Body of pancreas (tissue), 4 donors: Measurements from ENCODE around the gene PNMT.

Source experiments
- POLR2A ChIP-seq, 3 donors: fragments of 450-650 bp; IDR thresholded peaks; one replicate each; pipeline ENCODE4 v1.6.1; 2016; ENCODE audit warnings: antibody characterized with exemption in 3 of 3, mild to moderate bottlenecking in 2 of 3
- TF ChIP-seq, protein P1 (sequence below), 7 experiments: fragments of 450-650 bp in 4 of 7; fragments of 200-600 bp in 3 of 7; sonication (generic) in 3 of 7; IDR thresholded peaks; one replicate each; pipeline ENCODE4 v1.5.1; 2016 to 2019; ENCODE audit warnings: antibody characterized with exemption in 7 of 7

DNA sequence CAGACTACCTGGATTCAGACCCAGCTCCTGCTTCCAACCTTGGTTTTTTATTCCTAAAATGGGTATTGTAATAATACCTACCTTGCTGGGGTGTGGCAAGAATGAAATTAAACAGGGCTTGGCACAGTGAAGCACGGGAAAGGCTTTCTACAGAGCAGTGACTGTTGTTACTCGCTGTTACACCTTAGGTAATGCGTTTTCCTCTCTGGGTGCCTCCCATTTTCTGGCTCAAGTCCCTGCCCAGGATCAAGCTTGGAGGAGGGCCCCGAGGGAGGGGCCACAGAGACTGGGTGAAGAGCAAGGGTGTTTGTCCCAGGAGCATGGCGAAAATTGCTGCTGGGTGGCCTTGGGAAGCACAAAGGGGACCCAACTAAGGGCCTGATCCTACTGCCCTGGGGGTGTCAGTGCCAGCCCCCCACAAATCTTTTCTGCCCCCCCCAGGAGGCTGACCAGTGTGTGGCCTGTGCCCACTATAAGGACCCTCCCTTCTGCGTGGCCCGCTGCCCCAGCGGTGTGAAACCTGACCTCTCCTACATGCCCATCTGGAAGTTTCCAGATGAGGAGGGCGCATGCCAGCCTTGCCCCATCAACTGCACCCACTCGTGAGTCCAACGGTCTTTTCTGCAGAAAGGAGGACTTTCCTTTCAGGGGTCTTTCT is 48.8 kb downstream of the PNMT start:
- TF ChIP-seq, protein P1, sequence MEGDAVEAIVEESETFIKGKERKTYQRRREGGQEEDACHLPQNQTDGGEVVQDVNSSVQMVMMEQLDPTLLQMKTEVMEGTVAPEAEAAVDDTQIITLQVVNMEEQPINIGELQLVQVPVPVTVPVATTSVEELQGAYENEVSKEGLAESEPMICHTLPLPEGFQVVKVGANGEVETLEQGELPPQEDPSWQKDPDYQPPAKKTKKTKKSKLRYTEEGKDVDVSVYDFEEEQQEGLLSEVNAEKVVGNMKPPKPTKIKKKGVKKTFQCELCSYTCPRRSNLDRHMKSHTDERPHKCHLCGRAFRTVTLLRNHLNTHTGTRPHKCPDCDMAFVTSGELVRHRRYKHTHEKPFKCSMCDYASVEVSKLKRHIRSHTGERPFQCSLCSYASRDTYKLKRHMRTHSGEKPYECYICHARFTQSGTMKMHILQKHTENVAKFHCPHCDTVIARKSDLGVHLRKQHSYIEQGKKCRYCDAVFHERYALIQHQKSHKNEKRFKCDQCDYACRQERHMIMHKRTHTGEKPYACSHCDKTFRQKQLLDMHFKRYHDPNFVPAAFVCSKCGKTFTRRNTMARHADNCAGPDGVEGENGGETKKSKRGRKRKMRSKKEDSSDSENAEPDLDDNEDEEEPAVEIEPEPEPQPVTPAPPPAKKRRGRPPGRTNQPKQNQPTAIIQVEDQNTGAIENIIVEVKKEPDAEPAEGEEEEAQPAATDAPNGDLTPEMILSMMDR (IDR thresholded peaks at IDR 0.05): no peak
- TF ChIP-seq POLR2A (IDR thresholded peaks at IDR 0.05): no peak
